HepG2 (cell line): ENCODE measurements around the gene VGLL4. TPM values are rescaled to one million over a fixed set of nuclear protein-coding genes. Genes with fewer than 3 reads are reported as not detected.

Experiments
- ATAC-seq: fragments of 200-7000 bp; cut with Tn5 transposase; 3 replicates; pipeline ENCODE4 v1.9.1; 2020; ENCODE audit warnings: mild to moderate bottlenecking, moderate library complexity
- BruUV-seq: library from RNA; stranded (reverse); fragments of 400-500 nt; replicated peaks from 2 replicates; lab custom pipeline; 2021; lab: Mats Ljungman, UMichigan
- CTCF ChIA-PET: fragments of 300-600 bp; formaldehyde crosslinking; extraction: SDS; loops from one replicate; lab custom pipeline; 2021; ENCODE audit warnings: low total read pairs, inconsistent platforms, low intra/inter-chr PET ratio; lab: Yijun Ruan, JAX
- POLR2A ChIA-PET: fragments of 350-600 bp; sonication (Branson Sonifier 250); formaldehyde crosslinking; loops from one replicate; lab custom pipeline; 2020; ENCODE audit warnings: antibody characterized with exemption, inconsistent platforms; lab: Yijun Ruan, JAX
- DNase-seq: peaks from one replicate; pipeline ENCODE4 v3.0.0-alpha.2; 2015; ENCODE audit warnings: low spot score
- FAIRE-seq: peaks from 3 replicates; lab custom pipeline; 2011; peaks lifted over from hg19 to GRCh38; lab: Jason Lieb, UNC
- H2AFZ ChIP-seq: one replicate; pipeline ENCODE4 v1.6.1; 2011; ENCODE audit warnings: low read length, inconsistent platforms
- H3K27ac ChIP-seq: fragments of 300-600 bp; 3 replicates; pipeline ENCODE4 v1.8.0; 2011; ENCODE audit warnings: mixed run types, mild to moderate bottlenecking, mixed read lengths, low read length, inconsistent platforms; ENCODE audit not compliant: insufficient read depth; ENCODE audit errors: extremely low read length
- H3K27me3 ChIP-seq, 2 experiments: fragments of 200-600 bp in 1 of 2; 2 replicates in 1 of 2; 3 replicates in 1 of 2; pipeline versions ENCODE4 v1.6.0 to v1.8.0; 2011; ENCODE audit warnings: low read length in 2 of 2, mild to moderate bottlenecking in 2 of 2, moderate library complexity in 2 of 2, inconsistent platforms in 1 of 2; ENCODE audit not compliant: insufficient read depth in 2 of 2, control insufficient read depth in 1 of 2
- H3K36me3 ChIP-seq, 2 experiments: fragments of 200-600 bp in 1 of 2; replicated peaks in 1 of 2; 2 replicates in 1 of 2; 3 replicates in 1 of 2; pipeline versions ENCODE4 v1.5.1 to v1.8.0; 2011; ENCODE audit warnings: low read length in 2 of 2, inconsistent platforms in 1 of 2; ENCODE audit not compliant: insufficient read depth in 2 of 2, control insufficient read depth in 1 of 2
- H3K4me1 ChIP-seq: 2 replicates; pipeline ENCODE4 v1.5.1; 2012; ENCODE audit warnings: low read length, inconsistent platforms; ENCODE audit not compliant: insufficient read depth
- H3K4me2 ChIP-seq: 2 replicates; pipeline ENCODE4 v1.6.0; 2011; ENCODE audit warnings: low read depth, low read length, inconsistent platforms
- H3K4me3 ChIP-seq, 3 experiments: fragments of 200-600 bp in 1 of 3; sonication (generic), shearing (Covaris generic) in 1 of 3; replicated peaks in 1 of 3; 2 replicates each; pipeline ENCODE4 v1.5.1; 2011 to 2016; ENCODE audit warnings: low read length in 3 of 3, inconsistent platforms in 2 of 3, low read depth in 2 of 3, mild to moderate bottlenecking in 2 of 3, control low read depth in 1 of 3, mixed read lengths in 1 of 3; ENCODE audit not compliant: insufficient read depth in 1 of 3
- H3K79me2 ChIP-seq: one replicate; pipeline ENCODE4 v1.6.1; 2011; ENCODE audit warnings: low read length, inconsistent platforms; ENCODE audit not compliant: insufficient read depth
- H3K9ac ChIP-seq: 2 replicates; pipeline ENCODE4 v1.6.0; 2011; ENCODE audit warnings: mild to moderate bottlenecking, low read depth, low read length, inconsistent platforms; ENCODE audit not compliant: insufficient read depth
- H3K9me3 ChIP-seq: 2 replicates; pipeline ENCODE4 v1.5.1; 2012; ENCODE audit warnings: mild to moderate bottlenecking, low read length
- H4K20me1 ChIP-seq: 2 replicates; pipeline ENCODE4 v1.6.0; 2011; ENCODE audit warnings: inconsistent platforms, mild to moderate bottlenecking, low read length, moderate library complexity; ENCODE audit not compliant: insufficient read depth
- ATF7-NPFF ChIP-seq: sonication (generic); formaldehyde crosslinking; IDR thresholded peaks from 2 replicates; pipeline ENCODE4 v1.8.1; 2023; ENCODE audit warnings: mild to moderate bottlenecking, low read depth, missing genetic modification reagents, moderate library complexity
- BATF2 ChIP-seq: sonication (generic); formaldehyde crosslinking; IDR thresholded peaks from 2 replicates; pipeline ENCODE4 v1.8.0; 2022; ENCODE audit warnings: mild to moderate bottlenecking, missing genetic modification reagents, moderate library complexity
- ETS1 ChIP-seq: sonication (generic); formaldehyde crosslinking; IDR thresholded peaks from 2 replicates; pipeline ENCODE4 v1.4.0; 2020; ENCODE audit warnings: missing genetic modification reagents
- FOXA3 ChIP-seq: IDR thresholded peaks from 2 replicates; pipeline ENCODE4 v1.6.1; 2016; ENCODE audit warnings: missing genetic modification reagents, missing compliant biosample characterization
- FUBP1 ChIP-seq: sonication (generic); formaldehyde crosslinking; IDR thresholded peaks from 2 replicates; pipeline ENCODE4 v1.5.1; 2020; ENCODE audit warnings: missing genetic modification reagents, mild to moderate bottlenecking, borderline replicate concordance
- GRHL1 ChIP-seq: sonication (generic); formaldehyde crosslinking; conservative IDR thresholded peaks from 2 replicates; pipeline ENCODE4 v1.8.0; 2022; ENCODE audit warnings: missing genetic modification reagents
- HMGA1 ChIP-seq: sonication (generic); formaldehyde crosslinking; conservative IDR thresholded peaks from 2 replicates; pipeline ENCODE4 v1.4.0; 2020; ENCODE audit warnings: missing genetic modification reagents
- KDM1A ChIP-seq: IDR thresholded peaks from 2 replicates; pipeline ENCODE4 v1.6.1; 2016; ENCODE audit warnings: missing compliant biosample characterization
- MLX ChIP-seq: IDR thresholded peaks from 2 replicates; pipeline ENCODE4 v1.6.1; 2016
- PLRG1 ChIP-seq: fragments of 450-650 bp; conservative IDR thresholded peaks from 2 replicates; pipeline ENCODE4 v1.6.1; 2016
- SNRNP70 ChIP-seq: fragments of 200-400 bp; formaldehyde crosslinking; IDR thresholded peaks from 2 replicates; pipeline ENCODE4 v1.6.1; 2017; ENCODE audit warnings: mild to moderate bottlenecking, low read depth, low read length, moderate library complexity
- TCF12 ChIP-seq, 2 experiments: fragments of 450-650 bp in 1 of 2; sonication (generic) in 1 of 2; formaldehyde crosslinking in 1 of 2; IDR thresholded peaks; 2 replicates each; pipeline versions ENCODE4 v1.6.1 to v1.8.0; 2017 to 2022; ENCODE audit warnings: antibody characterized with exemption in 1 of 2, mild to moderate bottlenecking in 1 of 2, missing genetic modification reagents in 1 of 2, moderate library complexity in 1 of 2
- TFDP2 ChIP-seq: sonication (generic); formaldehyde crosslinking; IDR thresholded peaks from 2 replicates; pipeline ENCODE4 v1.4.0; 2020; ENCODE audit warnings: missing genetic modification reagents
- YY1 ChIP-seq: IDR thresholded peaks from 2 replicates; pipeline ENCODE4 v1.6.1; 2011; ENCODE audit warnings: low read length, low read depth, moderate library complexity, mild to moderate bottlenecking; ENCODE audit not compliant: insufficient read depth, insufficient replicate concordance
- ZFP41 ChIP-seq: sonication (generic); formaldehyde crosslinking; IDR thresholded peaks from 2 replicates; pipeline ENCODE4 v1.4.0; 2020; ENCODE audit warnings: mild to moderate bottlenecking, missing genetic modification reagents, borderline replicate concordance
- ZNF468 ChIP-seq: sonication (generic); formaldehyde crosslinking; IDR thresholded peaks from 2 replicates; pipeline ENCODE4 v1.8.0; 2022; ENCODE audit warnings: mild to moderate bottlenecking, moderate library complexity, missing genetic modification reagents
- ZNF629 ChIP-seq: sonication (generic); formaldehyde crosslinking; conservative IDR thresholded peaks from 2 replicates; pipeline ENCODE4 v1.5.0; 2020; ENCODE audit warnings: missing genetic modification reagents
- ZNF678 ChIP-seq: sonication (generic); formaldehyde crosslinking; IDR thresholded peaks from 2 replicates; pipeline ENCODE4 v1.4.0; 2020; ENCODE audit warnings: mild to moderate bottlenecking, missing genetic modification reagents
- WGBS: methylation state at CpG from one replicate; pipeline ENCODE4 v1.1.6; 2017; ENCODE audit warnings: low lambda C conversion rate; 5-methylcytosine and 5-hydroxymethylcytosine counted together
- in situ Hi-C: cut with HindIII; loops from 2 replicates; pipeline ENCODE4 v1.10.0; 2017; ENCODE audit warnings: low pct_unique_long_range_greater_than_20kb; ENCODE audit not compliant: extremely low pct_ligation_motif_present
- intact Hi-C: fragments of 100-400 bp; cut with micrococcal nuclease; formaldehyde crosslinking; loops from one replicate; pipeline ENCODE4 v1.10.0; 2022; ENCODE audit not compliant: unreplicated experiment
- polyA plus RNA-seq, 8 experiments: library from polyadenylated mRNA; depleted of rRNA in 3 of 8; stranded (reverse) in 7 of 8; unstranded in 1 of 8; fragments of >200 nt; fragmentation: Illumina TruSeq in 4 of 8; extraction: Trizol in 4 of 8; gene quantifications; 2 replicates each; pipeline versions ENCODE4 v1.2.1 to v1.2.3, GENCODE V29; 2011 to 2016; ENCODE audit warnings: low read depth in 4 of 8, missing spikeins in 1 of 8, mixed read lengths in 1 of 8; ENCODE audit not compliant: insufficient read depth in 1 of 8
- total RNA-seq, 5 experiments: library from RNA; depleted of rRNA; stranded (reverse); fragments of >200 nt; fragmentation: Illumina TruSeq; extraction: Trizol; gene quantifications; 2 replicates each; pipeline ENCODE4 v1.2.3, GENCODE V29; 2016; ENCODE audit warnings: low read depth in 1 of 5

VGLL4 gene
- total and polyA plus RNA-seq, 2 of the 13 experiments (the other 11 are each of a cell fraction or from before 2014, with no cell fraction given): 23.2 to 39.0 TPM

- 2% methylated on average over 5 of the region's 5 CpGs for WGBS
- ATAC-seq (peak; percentile 88), FAIRE-seq (peak; percentile 84), DNase-seq (peak; percentile 98)
- peaks cover 21% of the 10 kb centered on the region for H4K20me1 ChIP-seq
- H3K9ac ChIP-seq: peak overlapping the region; percentile 58
- no peaks in the 10 kb centered on the region for H3K27me3 ChIP-seq
- in situ Hi-C loops: no loop called here
- ChIA-PET CTCF (no interaction called here), POLR2A (interaction anchor here (0.9 to 3.1 kb wide), 3 partner anchors 19 to 25 kb away, joined by 3 to 15 read pairs (median 3); partner anchors contain the start of gene VGLL4)
- H3K36me3 ChIP-seq: no peaks in the 10 kb centered on the region; a peak in 1 of 5 replicates
- H3K4me1 ChIP-seq: peaks cover 100% of the 10 kb centered on the region
- H3K9me3 ChIP-seq: no peaks in the 10 kb centered on the region
- peak overlapping the region; percentile 86 for H3K27ac ChIP-seq
- peaks cover 100% of the 10 kb centered on the region for H3K79me2 ChIP-seq
- peak overlapping the region in 2 of 3 experiments; percentile 34 to 41; a peak in 2 of 6 replicates for H3K4me3 ChIP-seq
- BruUV-seq: no TSS peak
- H3K4me2 ChIP-seq: peak overlapping the region; percentile 76
- intact Hi-C loops: loop anchor here (1.0 to 2.0 kb wide), 3 partner anchors 9 to 26 kb away; partner anchors contain the start of gene VGLL4
- no peak overlapping the region for H2AFZ ChIP-seq
- TF ChIP-seq ZNF468 (CRISPR knock-in tag): no peak
- TF ChIP-seq ETS1 (CRISPR knock-in tag): no peak
- TF ChIP-seq GRHL1 (CRISPR knock-in tag): no peak
- TF ChIP-seq BATF2 (CRISPR knock-in tag): no peak
- TF ChIP-seq FOXA3 (CRISPR knock-in tag): peak; percentile 70
- TF ChIP-seq YY1: peak; percentile 30
- no peak for TF ChIP-seq HMGA1
- no peak for TF ChIP-seq TFDP2
- TF ChIP-seq MLX (CRISPR knock-in tag): peak; percentile 77
- TF ChIP-seq SNRNP70: no peak
- TF ChIP-seq ZNF629 (CRISPR knock-in tag): no peak
- no peak for TF ChIP-seq FUBP1 (CRISPR knock-in tag)
- TF ChIP-seq ZFP41: no peak
- no peak for TF ChIP-seq ZNF678
- no peak for TF ChIP-seq PLRG1
- TF ChIP-seq KDM1A (CRISPR knock-in tag): no peak
- TF ChIP-seq ATF7-NPFF (CRISPR knock-in tag): no peak
- TF ChIP-seq TCF12 (IDR thresholded peaks at IDR 0.05): no peak
- no peak for TF ChIP-seq TCF12 (CRISPR knock-in tag; IDR thresholded peaks at IDR 0.05)
These were observed 24.8 kb downstream of the VGLL4 start for GRCh38 chr3:11618904-11619303.
